HL-60 (cell line): ENCODE data around the gene ARNT2.

Experiments used
- DNase-seq, 2 experiments: peaks; one replicate each; pipeline ENCODE4 v3.0.0-alpha.2; 2010 to 2020; ENCODE audit warnings: low read depth in 1 of 2, low spot score in 1 of 2
- H3K27ac ChIP-seq: fragments of 250-450 bp; sonication (Bioruptor Pico); replicated peaks from 2 replicates; pipeline ENCODE4 v1.5.1; 2020; ENCODE audit warnings: mild to moderate bottlenecking, moderate library complexity
- H3K27me3 ChIP-seq: fragments of 250-450 bp; sonication (Bioruptor Pico); 2 replicates; pipeline ENCODE4 v1.5.1; 2021; ENCODE audit warnings: mild to moderate bottlenecking, moderate library complexity; ENCODE audit not compliant: insufficient read depth, poor library complexity, severe bottlenecking
- H3K4me3 ChIP-seq: replicated peaks from 2 replicates; pipeline ENCODE4 v1.5.1; 2011; ENCODE audit warnings: mild to moderate bottlenecking, control low read depth, low read length; ENCODE audit not compliant: insufficient read depth
- GABPA ChIP-seq: IDR thresholded peaks from 2 replicates; pipeline ENCODE4 v1.6.1; 2012; ENCODE audit warnings: low read depth
- POLR2AphosphoS5 ChIP-seq: IDR thresholded peaks from 2 replicates; pipeline ENCODE4 v1.6.1; 2012; ENCODE audit warnings: low read depth
- SPI1 ChIP-seq: IDR thresholded peaks from 2 replicates; pipeline ENCODE4 v1.6.1; 2012; ENCODE audit warnings: low read depth, mild to moderate bottlenecking, borderline replicate concordance
- TF ChIP-seq, protein P1 (sequence below): IDR thresholded peaks from 2 replicates; pipeline ENCODE4 v1.6.1; 2012; ENCODE audit warnings: low read depth; ENCODE audit not compliant: insufficient replicate concordance
- TF ChIP-seq, protein P2 (sequence below): IDR thresholded peaks from one replicate; pipeline ENCODE4 v1.5.1; 2011; ENCODE audit warnings: low read length, control low read depth, inconsistent platforms; ENCODE audit not compliant: insufficient read depth

The ARNT2 gene

DNA sequence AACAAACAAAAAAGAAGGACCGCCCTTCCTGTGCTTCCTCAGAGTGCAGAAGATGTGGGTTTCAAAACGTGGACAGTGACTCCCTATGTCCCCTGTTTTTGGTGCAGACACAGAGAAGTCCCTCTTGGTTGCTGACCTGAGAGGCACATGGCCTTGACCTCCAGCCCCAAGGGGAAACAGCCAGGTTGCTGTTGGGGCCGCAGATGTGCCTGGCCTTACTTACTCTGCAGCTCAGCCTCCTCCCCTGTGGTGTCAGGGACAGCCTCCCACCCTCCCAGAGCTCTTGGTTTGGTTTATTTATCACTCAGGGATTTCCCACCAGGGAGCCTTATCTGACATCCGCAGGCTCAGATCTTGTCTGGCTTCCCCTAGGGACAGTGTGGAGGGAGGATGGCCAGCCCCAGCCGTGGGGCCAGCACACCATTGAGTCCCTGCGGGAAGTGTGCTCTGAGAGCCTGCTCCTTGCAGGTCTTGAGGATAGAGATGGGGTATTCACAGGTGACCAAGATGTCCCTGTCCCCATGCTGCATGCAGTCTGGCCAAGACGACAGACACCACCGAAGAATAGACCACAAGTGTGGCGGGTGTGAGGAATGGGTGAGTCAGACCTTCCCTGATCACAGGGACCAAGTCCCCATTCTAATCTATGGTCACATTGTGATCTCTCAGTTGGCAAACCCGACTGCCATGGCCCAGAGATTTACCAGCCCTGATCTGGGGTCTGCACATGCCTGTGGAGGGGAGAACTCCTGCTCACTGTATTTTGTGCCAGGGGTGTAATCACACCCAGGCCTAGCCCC lies 156.6 kb downstream of the ARNT2 start:
- no peak overlapping the region for H3K27ac ChIP-seq
- DNase-seq, result no peak
- no peak overlapping the region for H3K4me3 ChIP-seq
- TF ChIP-seq SPI1, result no peak
- TF ChIP-seq, protein P1, sequence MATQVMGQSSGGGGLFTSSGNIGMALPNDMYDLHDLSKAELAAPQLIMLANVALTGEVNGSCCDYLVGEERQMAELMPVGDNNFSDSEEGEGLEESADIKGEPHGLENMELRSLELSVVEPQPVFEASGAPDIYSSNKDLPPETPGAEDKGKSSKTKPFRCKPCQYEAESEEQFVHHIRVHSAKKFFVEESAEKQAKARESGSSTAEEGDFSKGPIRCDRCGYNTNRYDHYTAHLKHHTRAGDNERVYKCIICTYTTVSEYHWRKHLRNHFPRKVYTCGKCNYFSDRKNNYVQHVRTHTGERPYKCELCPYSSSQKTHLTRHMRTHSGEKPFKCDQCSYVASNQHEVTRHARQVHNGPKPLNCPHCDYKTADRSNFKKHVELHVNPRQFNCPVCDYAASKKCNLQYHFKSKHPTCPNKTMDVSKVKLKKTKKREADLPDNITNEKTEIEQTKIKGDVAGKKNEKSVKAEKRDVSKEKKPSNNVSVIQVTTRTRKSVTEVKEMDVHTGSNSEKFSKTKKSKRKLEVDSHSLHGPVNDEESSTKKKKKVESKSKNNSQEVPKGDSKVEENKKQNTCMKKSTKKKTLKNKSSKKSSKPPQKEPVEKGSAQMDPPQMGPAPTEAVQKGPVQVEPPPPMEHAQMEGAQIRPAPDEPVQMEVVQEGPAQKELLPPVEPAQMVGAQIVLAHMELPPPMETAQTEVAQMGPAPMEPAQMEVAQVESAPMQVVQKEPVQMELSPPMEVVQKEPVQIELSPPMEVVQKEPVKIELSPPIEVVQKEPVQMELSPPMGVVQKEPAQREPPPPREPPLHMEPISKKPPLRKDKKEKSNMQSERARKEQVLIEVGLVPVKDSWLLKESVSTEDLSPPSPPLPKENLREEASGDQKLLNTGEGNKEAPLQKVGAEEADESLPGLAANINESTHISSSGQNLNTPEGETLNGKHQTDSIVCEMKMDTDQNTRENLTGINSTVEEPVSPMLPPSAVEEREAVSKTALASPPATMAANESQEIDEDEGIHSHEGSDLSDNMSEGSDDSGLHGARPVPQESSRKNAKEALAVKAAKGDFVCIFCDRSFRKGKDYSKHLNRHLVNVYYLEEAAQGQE, result no peak
- no peak for TF ChIP-seq POLR2AphosphoS5
- no peak for TF ChIP-seq GABPA
- TF ChIP-seq, protein P2, sequence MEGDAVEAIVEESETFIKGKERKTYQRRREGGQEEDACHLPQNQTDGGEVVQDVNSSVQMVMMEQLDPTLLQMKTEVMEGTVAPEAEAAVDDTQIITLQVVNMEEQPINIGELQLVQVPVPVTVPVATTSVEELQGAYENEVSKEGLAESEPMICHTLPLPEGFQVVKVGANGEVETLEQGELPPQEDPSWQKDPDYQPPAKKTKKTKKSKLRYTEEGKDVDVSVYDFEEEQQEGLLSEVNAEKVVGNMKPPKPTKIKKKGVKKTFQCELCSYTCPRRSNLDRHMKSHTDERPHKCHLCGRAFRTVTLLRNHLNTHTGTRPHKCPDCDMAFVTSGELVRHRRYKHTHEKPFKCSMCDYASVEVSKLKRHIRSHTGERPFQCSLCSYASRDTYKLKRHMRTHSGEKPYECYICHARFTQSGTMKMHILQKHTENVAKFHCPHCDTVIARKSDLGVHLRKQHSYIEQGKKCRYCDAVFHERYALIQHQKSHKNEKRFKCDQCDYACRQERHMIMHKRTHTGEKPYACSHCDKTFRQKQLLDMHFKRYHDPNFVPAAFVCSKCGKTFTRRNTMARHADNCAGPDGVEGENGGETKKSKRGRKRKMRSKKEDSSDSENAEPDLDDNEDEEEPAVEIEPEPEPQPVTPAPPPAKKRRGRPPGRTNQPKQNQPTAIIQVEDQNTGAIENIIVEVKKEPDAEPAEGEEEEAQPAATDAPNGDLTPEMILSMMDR, result no peak
- peaks cover 2% of the 10 kb centered on the region for H3K27me3 ChIP-seq

DNA sequence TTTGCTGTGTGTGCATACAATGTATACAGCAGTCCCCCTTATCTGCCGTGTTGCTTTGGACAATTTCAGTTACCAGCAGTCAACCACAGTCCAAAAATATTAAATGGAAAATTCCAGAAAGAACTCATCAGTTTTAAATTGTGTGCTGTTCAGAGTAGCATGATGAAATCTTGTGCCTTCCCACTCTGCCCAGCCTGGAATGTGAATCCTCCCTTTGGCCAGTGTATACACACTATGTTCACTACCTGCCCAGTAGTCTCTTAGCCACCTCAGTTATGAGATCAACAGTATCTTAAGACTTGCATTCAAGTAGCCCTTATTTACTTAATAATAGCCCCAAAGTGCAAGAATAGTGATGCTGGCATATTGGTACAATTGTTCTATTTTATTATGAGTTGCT lies 157.3 kb downstream of the ARNT2 start:
- H3K27me3 ChIP-seq, result peaks cover 2% of the 10 kb centered on the region
- TF ChIP-seq, protein P2, result no peak
- TF ChIP-seq, protein P1, result no peak
- no peak for TF ChIP-seq GABPA
- no peak overlapping the region for H3K4me3 ChIP-seq
- H3K27ac ChIP-seq, result no peak overlapping the region
- no peak for DNase-seq

DNA sequence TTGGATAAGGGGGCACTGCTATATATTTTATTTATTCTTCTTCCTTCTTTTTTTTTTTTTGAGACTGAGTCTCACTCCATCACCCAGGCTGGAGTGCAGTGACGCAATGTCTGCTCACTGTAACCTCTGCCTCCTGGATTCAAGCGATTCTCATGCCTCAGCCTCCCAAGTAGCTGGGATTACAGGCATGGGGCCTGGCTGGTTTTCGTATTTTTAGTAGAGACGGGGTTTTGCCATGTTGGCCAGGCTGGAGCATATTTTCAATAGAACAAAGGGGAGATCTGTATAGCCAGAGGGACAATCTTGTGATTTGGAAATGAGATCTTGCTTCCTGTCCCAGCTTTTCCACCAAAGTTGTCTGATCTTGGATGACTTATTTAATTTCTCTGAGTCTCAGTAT lies 157.9 kb downstream of the ARNT2 start:
- no peak for DNase-seq
- H3K27ac ChIP-seq, result no peak overlapping the region
- H3K27me3 ChIP-seq, result peaks cover 2% of the 10 kb centered on the region
- TF ChIP-seq, protein P1, result no peak
- no peak for TF ChIP-seq POLR2AphosphoS5
- no peak overlapping the region for H3K4me3 ChIP-seq
